GM12875 (cell line): ENCODE data around the gene PLK1.
"Not testable (repeated sequence)": the region's sequence is repeated elsewhere in the genome, so short reads cannot be mapped to it uniquely, and the experiment has no call there.

Experiments used
- H3K4me3 ChIP-seq: one replicate; pipeline ENCODE4 v1.5.1; 2011; ENCODE audit warnings: low read depth, low read length, control low read depth
- CTCF ChIP-seq: IDR thresholded peaks from 2 replicates; pipeline ENCODE4 v1.5.1; 2011; ENCODE audit warnings: low read depth, mild to moderate bottlenecking, control low read depth, inconsistent platforms, low read length, moderate library complexity, borderline replicate concordance; ENCODE audit not compliant: insufficient read depth

PLK1 gene

DNA sequence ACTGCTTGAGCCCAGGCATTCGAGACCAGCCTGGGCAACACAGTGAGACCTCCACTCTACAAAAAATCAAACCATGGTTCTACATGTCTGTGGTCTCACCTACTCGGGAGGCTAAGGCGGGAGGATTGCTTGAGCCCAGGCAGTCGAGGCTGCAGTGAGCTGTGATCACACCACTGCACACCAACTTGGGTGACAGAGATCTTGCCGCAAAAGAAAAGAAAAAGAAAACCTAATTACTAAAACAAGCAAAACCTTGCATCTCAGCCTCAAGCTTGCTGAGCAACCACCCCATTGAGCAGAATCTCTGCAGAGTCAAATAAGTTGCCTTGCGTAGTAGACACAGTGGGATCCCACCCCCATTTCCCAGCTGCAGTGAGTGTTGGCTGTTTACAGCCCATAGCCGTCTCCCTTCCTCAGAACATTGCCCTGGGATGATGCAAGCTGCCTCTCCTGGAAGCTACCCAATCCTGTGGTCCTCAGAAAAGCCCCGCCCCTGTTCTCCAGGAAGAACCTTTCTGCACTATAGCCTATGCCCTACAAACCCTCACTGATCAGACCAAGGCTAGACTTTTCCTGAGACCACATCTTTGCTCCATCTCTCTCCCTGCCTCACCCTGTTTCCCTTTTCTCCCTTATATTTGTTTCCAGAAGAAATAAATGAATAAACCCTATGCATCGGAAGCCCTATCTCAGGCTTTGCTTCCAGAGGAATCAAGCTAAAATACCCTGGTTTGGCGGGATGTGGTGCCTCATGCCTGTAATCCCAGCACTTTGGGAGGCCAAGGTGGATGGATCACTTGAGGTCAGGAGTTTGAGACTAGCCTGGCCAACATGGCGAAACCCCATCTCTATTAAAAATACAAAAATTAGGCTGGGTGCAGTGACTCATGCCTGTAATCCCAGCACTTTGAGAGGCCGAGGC lies 51.1 kb downstream of the PLK1 start:
- H3K4me3 ChIP-seq, result no peak overlapping the region
- TF ChIP-seq CTCF, result no peak

GRCh38 chr16:23734176-23734893 lies 55.6 kb downstream of the PLK1 start:
- TF ChIP-seq CTCF, result no peak
- H3K4me3 ChIP-seq, result no peak overlapping the region

DNA sequence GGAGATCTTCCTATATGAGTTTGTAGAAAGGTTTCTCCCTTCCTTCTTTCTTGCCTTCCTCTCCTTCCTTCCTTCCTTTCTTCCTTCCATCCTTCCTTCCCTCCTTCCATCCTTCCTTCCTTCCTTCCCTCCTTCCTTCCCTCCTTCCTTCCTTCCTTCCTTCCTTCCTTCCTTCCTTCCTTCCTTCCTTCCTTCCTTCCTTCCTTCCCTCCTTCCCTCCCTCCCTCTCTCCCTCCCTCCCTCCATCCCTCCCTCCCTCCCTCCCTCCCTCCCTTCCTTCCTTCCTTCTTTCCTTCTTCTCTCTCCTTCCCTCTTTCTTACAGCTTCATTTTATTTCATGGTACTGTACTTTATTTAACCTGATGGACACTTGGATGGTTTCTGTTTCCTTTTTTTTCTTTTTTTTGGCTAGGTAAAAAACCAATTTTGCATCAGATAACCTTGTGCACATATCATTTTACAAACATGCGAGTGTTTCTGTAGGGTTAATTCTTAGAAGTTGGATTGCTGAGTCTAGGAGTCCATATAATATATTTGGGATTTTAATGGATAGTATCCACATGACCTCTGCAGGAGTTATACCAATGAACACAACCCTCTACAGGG lies 58.8 kb downstream of the PLK1 start:
- not testable (repeated sequence) for H3K4me3 ChIP-seq

DNA sequence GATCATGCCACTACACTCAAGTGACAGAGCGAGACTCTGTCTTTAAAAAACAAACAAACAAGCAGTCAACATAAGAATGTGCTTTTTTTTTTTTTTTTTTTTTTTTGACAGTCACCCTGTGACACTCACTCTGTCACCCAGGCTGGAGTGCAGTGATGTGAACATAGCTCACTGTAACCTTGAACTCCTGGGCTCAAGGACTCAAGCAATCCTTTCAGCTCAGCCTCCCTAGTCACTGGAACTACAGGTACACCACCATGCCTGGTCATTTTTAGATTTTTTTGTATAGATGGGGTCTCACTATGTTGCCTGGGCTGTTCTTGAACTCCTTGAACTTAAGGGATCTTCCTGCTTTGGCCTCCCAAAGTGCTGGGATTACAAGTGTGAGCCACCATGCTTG lies 60.8 kb downstream of the PLK1 start:
- TF ChIP-seq CTCF, result no peak
- H3K4me3 ChIP-seq, result no peak overlapping the region
